Stimulated activated naive CD8-positive, alpha-beta T cell treated with anti-CD3 and anti-CD28 coated beads, Interleukin-15, Interleukin-2, amounts not matched to agents 100 ng/mL and 50 ng/mL, for 24 hours (primary cell): ENCODE results near the gene ARHGAP26.

Experiments used
- H3K27ac Mint-ChIP-seq: one replicate; pipeline ENCODE4 v1.8.0; 2021; ENCODE audit warnings: mild to moderate bottlenecking, mixed read lengths
- H3K27me3 Mint-ChIP-seq: one replicate; pipeline ENCODE4 v1.8.0; 2021; ENCODE audit warnings: mixed read lengths
- H3K36me3 Mint-ChIP-seq: one replicate; pipeline ENCODE4 v1.8.0; 2021; ENCODE audit warnings: low read depth, mixed read lengths
- H3K4me1 Mint-ChIP-seq: one replicate; pipeline ENCODE4 v1.8.0; 2021; ENCODE audit warnings: low read depth, mixed read lengths
- H3K4me3 Mint-ChIP-seq: one replicate; pipeline ENCODE4 v1.8.0; 2021; ENCODE audit warnings: mild to moderate bottlenecking, mixed read lengths
- H3K9me3 Mint-ChIP-seq: one replicate; pipeline ENCODE4 v1.8.0; 2021; ENCODE audit warnings: mixed read lengths

The ARHGAP26 gene

DNA sequence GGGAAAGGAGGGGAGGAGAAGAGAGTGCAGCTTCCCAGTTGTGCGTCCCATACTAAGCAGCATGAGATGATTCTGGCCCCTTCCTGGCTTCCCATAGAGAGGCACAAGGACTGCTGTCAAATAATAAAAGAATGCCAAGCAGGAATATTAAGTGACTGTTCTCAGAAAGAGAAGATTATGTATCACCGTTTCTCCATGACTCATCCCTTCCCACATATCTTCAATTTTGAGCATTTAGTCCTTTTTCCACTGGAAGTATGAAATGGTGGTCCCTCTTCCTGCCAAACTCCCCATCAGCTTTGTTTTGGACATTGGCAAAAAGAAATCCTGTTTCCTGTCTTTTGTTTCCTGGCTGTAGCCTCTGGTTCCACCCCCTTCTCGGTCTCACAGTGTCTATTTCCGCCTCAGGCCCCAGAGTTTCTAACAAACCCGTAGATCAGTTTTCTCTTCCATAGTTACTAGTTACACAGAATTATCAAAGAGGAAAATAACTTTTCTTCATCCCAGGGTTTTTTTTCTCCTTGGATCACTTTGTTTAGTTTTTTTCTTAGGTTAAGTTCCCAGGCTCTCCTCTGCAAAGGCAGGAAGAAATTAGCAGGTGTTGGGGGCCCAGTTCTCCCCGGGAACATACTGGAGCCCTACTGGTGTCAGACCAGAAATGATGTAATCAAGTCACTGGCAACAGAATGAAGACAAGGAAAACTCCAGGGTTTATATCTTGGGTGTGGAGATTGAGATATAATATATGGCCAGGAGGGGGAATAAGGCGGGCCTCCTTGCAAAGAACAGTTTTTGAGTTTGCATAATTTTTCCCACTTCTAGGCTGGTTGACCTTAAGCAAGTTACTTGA lies 26.4 kb upstream of the ARHGAP26 start:
- no peak overlapping the region for H3K27ac Mint-ChIP-seq
- H3K4me1 Mint-ChIP-seq, result peaks cover 9% of the 10 kb centered on the region
- no peak overlapping the region for H3K4me3 Mint-ChIP-seq
- no peaks in the 10 kb centered on the region for H3K9me3 Mint-ChIP-seq
- H3K27me3 Mint-ChIP-seq, result peaks cover 3% of the 10 kb centered on the region
- H3K36me3 Mint-ChIP-seq, result no peaks in the 10 kb centered on the region

DNA sequence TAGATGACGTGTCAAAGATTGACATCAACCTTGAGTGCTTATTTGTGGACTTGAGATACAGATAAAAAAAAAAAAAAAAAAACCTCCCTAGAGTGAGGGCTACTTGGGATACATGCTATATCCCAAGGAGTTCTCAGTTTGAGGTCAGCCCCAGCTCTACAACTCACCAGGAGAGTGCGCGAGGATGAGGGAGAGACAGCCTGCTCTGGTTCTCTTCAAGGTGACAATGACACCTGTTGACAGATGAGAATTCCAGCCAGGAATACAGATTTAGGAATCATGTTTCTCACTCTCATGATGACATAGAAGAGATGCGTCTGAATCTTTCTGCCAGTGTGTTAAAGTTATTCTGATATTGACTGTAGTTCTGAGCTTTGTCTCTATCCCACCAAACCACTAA lies 24.9 kb upstream of the ARHGAP26 start:
- Mint-ChIP-seq H3K27me3 (peaks cover 3% of the 10 kb centered on the region), H3K4me1 (peaks cover 21% of the 10 kb centered on the region), H3K27ac (no peak overlapping the region), H3K4me3 (no peak overlapping the region), H3K9me3 (no peaks in the 10 kb centered on the region), H3K36me3 (no peaks in the 10 kb centered on the region)

DNA sequence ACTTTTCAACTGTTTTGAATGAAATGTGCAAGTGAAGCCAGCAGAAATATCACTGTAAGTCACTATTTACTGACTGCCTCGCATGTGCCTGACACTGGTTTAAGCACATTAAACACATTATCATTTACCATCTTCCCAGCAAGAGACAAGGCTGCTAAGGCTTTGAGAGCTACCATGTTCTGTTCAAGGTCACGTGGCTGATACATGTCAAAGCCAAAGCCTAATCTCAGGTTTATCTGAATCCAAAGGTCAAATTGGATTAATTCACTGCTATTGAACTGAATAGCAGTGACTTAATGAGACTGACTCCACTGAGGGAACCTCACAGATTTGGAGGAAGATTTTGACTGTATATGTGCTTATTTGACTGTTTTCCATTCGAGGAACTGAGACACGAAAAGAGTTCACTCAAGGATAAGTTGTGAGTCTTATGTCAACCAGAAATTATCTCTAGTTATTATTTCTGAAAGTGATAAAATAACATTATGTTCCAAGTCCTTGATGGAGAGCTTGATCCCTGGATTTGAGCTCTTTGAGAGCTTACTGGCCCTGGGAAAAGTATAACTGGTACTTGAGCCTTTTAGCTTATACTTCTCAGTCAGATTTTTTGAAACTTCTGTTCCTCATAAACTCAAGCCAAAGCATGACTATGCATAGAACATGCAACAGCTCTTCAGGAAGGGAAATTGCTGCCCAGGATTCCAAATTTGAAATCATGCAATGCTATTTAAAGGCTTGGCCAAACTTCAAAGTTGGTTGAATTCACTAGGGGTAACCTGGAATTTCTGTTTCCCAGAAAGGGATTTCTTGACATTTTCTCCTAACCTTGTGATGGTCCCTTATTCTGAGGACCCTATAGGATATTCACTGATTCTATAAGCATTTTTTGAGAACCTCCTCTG lies 23.4 kb upstream of the ARHGAP26 start:
- Mint-ChIP-seq H3K36me3 (no peaks in the 10 kb centered on the region), H3K27me3 (peaks cover 3% of the 10 kb centered on the region), H3K4me1 (peaks cover 21% of the 10 kb centered on the region), H3K27ac (no peak overlapping the region), H3K9me3 (no peaks in the 10 kb centered on the region), H3K4me3 (no peak overlapping the region)

GRCh38 chr5:142748132-142748531 lies 22.0 kb upstream of the ARHGAP26 start:
- Mint-ChIP-seq H3K9me3 (no peaks in the 10 kb centered on the region), H3K27ac (no peak overlapping the region), H3K36me3 (no peaks in the 10 kb centered on the region), H3K27me3 (no peaks in the 10 kb centered on the region), H3K4me1 (peaks cover 21% of the 10 kb centered on the region), H3K4me3 (no peak overlapping the region)

GRCh38 chr5:142748568-142749249 lies 21.5 kb upstream of the ARHGAP26 start:
- Mint-ChIP-seq H3K9me3 (no peaks in the 10 kb centered on the region), H3K4me1 (peaks cover 16% of the 10 kb centered on the region), H3K4me3 (no peak overlapping the region), H3K27me3 (no peaks in the 10 kb centered on the region), H3K36me3 (no peaks in the 10 kb centered on the region), H3K27ac (peak overlapping the region; percentile 62)

GRCh38 chr5:142749321-142749720 lies 20.9 kb upstream of the ARHGAP26 start:
- H3K9me3 Mint-ChIP-seq, result no peaks in the 10 kb centered on the region
- peaks cover 16% of the 10 kb centered on the region for H3K4me1 Mint-ChIP-seq
- no peaks in the 10 kb centered on the region for H3K36me3 Mint-ChIP-seq
- no peaks in the 10 kb centered on the region for H3K27me3 Mint-ChIP-seq
- no peak overlapping the region for H3K4me3 Mint-ChIP-seq
- H3K27ac Mint-ChIP-seq, result no peak overlapping the region

DNA sequence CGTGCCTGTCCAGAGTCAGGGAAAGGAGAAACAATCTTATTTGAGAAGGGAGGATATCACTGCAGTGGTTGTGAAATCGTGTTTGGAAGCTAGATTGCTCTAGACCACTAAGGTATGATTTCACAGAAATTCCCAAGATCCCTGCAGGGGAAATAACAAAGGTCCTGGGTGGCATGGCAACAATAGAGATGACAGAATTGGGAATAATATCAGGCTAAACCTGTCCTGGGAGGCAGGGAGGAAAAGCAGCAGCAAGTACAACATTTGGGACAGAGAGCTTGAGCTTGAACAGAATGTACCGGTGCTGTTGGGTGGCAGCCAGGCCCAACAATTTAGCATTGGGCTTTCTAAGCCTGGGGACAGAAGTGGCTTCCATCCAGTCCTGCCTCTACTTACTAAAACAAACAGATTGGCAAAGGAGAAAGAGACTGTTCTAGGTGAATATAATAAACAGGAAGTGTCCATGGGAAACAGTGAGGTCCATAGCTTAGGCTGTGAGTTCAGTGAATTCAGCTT lies 17.0 kb upstream of the ARHGAP26 start:
- no peak overlapping the region for H3K27ac Mint-ChIP-seq
- H3K9me3 Mint-ChIP-seq, result no peaks in the 10 kb centered on the region
- H3K36me3 Mint-ChIP-seq, result no peaks in the 10 kb centered on the region
- H3K4me1 Mint-ChIP-seq, result peaks cover 27% of the 10 kb centered on the region
- H3K4me3 Mint-ChIP-seq, result no peak overlapping the region
- peaks cover 3% of the 10 kb centered on the region for H3K27me3 Mint-ChIP-seq

GRCh38 chr5:142754031-142754430 lies 16.1 kb upstream of the ARHGAP26 start:
- Mint-ChIP-seq H3K4me3 (no peak overlapping the region), H3K4me1 (peaks cover 31% of the 10 kb centered on the region), H3K27me3 (peaks cover 3% of the 10 kb centered on the region), H3K36me3 (no peaks in the 10 kb centered on the region), H3K27ac (no peak overlapping the region), H3K9me3 (no peaks in the 10 kb centered on the region)

- Mint-ChIP-seq H3K4me1 (peaks cover 23% of the 10 kb centered on the region), H3K36me3 (no peaks in the 10 kb centered on the region), H3K27me3 (peaks cover 3% of the 10 kb centered on the region), H3K27ac (no peak overlapping the region), H3K4me3 (no peak overlapping the region), H3K9me3 (no peaks in the 10 kb centered on the region)
Measured at GRCh38 chr5:142756576-142756975, 13.6 kb upstream of the ARHGAP26 start.

- Mint-ChIP-seq H3K36me3 (no peaks in the 10 kb centered on the region), H3K9me3 (no peaks in the 10 kb centered on the region), H3K4me1 (peaks cover 23% of the 10 kb centered on the region), H3K27ac (peak overlapping the region; percentile 24), H3K27me3 (peaks cover 3% of the 10 kb centered on the region), H3K4me3 (no peak overlapping the region)
Measured at GRCh38 chr5:142757564-142757963, 12.6 kb upstream of the ARHGAP26 start.

DNA sequence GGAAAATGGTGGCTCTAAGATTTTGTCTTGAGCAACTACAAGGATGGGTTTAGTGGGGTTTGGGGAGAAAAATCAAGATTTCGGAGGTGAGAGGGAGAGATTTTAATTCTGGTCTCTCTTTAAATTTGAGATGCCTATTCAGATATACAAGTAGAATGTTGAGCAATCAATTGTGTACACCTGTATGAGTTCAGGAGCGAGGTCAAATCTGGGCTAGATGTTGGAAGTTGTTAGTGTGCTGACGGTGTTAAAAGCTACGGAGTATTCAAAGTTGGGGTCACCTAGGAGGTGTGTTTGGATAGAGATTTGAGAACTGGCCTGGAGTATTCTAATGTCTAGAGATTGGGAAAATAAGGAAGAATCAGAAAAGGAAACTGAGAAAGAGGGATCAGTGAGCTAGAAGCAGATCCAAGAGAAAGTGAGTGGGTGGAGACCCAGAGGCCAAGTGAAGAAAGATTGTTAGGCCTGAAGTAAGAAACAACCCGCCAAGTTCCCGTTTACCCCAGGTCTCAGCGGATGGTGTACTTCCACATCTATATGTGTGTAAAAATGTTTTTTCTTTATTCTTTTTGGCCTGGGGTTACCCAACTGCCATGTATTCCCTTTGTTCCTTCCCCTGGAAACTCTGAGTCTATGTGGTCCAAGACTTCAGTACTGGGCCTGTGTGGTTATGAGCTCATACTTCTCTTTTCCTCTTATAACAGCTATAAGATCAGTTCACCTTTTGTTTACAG lies 11.9 kb upstream of the ARHGAP26 start:
- H3K9me3 Mint-ChIP-seq, result no peaks in the 10 kb centered on the region
- H3K27me3 Mint-ChIP-seq, result peaks cover 3% of the 10 kb centered on the region
- peaks cover 23% of the 10 kb centered on the region for H3K4me1 Mint-ChIP-seq
- H3K27ac Mint-ChIP-seq, result no peak overlapping the region
- no peak overlapping the region for H3K4me3 Mint-ChIP-seq
- no peaks in the 10 kb centered on the region for H3K36me3 Mint-ChIP-seq

- Mint-ChIP-seq H3K9me3 (no peaks in the 10 kb centered on the region), H3K36me3 (no peaks in the 10 kb centered on the region), H3K4me1 (peaks cover 23% of the 10 kb centered on the region), H3K27me3 (peaks cover 3% of the 10 kb centered on the region), H3K27ac (no peak overlapping the region), H3K4me3 (no peak overlapping the region)
Measured at GRCh38 chr5:142758796-142759145, 11.4 kb upstream of the ARHGAP26 start.

- Mint-ChIP-seq H3K36me3 (no peaks in the 10 kb centered on the region), H3K4me1 (peaks cover 6% of the 10 kb centered on the region), H3K27ac (no peak overlapping the region)
Measured at GRCh38 chr5:142763701-142764100, 6.5 kb upstream of the ARHGAP26 start.

DNA sequence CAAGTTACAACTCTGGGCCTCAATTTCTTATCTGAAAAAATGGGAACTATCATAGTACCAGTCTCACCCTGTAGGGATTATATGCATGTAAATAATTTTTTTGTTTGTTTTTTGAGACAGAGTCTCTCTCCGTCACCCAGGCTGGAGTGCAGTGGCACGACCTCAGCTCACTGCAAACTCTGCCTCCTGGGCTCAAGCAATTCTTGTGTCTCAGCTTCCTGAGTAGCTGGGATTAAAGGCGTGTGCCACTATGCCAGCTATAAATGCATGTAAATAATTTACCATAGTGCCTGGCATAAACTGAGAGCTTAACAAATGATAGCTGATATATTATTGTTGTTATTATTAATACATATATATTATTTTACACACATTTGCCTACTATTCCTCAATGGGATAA lies 3.0 kb upstream of the ARHGAP26 start:
- no peaks in the 10 kb centered on the region for H3K9me3 Mint-ChIP-seq

More at GRCh38 chr5:142763701-142764100, 6.5 kb upstream of the ARHGAP26 start:
- Mint-ChIP-seq H3K27me3 (no peaks in the 10 kb centered on the region), H3K9me3 (no peaks in the 10 kb centered on the region), H3K4me3 (no peak overlapping the region)

More for the DNA sequence above, 3.0 kb upstream of the ARHGAP26 start:
- H3K36me3 Mint-ChIP-seq, result no peaks in the 10 kb centered on the region
- no peak overlapping the region for H3K27ac Mint-ChIP-seq
- H3K27me3 Mint-ChIP-seq, result no peaks in the 10 kb centered on the region
- H3K4me1 Mint-ChIP-seq, result peaks cover 23% of the 10 kb centered on the region
- H3K4me3 Mint-ChIP-seq, result no peak overlapping the region
